HepG2 (cell line): Measurements from ENCODE around the gene FAM234A.
"Not testable (repeated sequence)": the region's sequence is repeated elsewhere in the genome, so short reads cannot be mapped to it uniquely, and the experiment has no call there.

Experiments used
- ZNF281 ChIP-seq: sonication (generic); formaldehyde crosslinking; IDR thresholded peaks from 2 replicates; pipeline ENCODE4 v1.4.0; 2020; ENCODE audit warnings: missing genetic modification reagents, borderline replicate concordance
- ZSCAN25 ChIP-seq: sonication (generic); formaldehyde crosslinking; IDR thresholded peaks from 2 replicates; pipeline ENCODE4 v1.8.0; 2022; ENCODE audit warnings: mild to moderate bottlenecking, missing genetic modification reagents

DNA sequence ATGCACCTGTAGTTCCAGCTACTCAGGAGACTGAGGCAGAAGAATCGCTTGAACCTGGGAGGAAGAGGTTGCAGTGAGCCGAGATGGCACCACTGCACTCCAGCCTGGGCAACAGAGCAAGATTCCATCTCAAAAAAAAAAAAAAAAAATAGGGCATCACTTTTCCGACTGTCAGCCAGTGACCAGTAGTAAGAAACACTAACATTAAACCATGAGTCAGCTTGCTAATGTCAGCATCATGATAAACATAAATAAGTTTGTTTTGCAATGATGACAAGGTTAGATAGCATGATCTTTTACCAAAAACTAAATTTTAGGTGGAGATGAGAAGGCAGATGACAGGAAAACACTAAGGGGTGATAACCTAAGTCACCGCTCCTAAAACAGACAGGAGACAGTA is 25.3 kb upstream of the FAM234A start:
- TF ChIP-seq ZNF281, ZSCAN25 (CRISPR knock-in tag): not testable (repeated sequence)
